GM12801 (cell line): Measurements from ENCODE around the gene TSEN15.

Source experiments
- TF ChIP-seq, protein P1 (sequence below): IDR thresholded peaks from one replicate; pipeline ENCODE4 v1.5.1; 2011; ENCODE audit warnings: control low read depth; ENCODE audit not compliant: insufficient read length; ENCODE audit errors: extremely low read depth

TSEN15 gene

DNA sequence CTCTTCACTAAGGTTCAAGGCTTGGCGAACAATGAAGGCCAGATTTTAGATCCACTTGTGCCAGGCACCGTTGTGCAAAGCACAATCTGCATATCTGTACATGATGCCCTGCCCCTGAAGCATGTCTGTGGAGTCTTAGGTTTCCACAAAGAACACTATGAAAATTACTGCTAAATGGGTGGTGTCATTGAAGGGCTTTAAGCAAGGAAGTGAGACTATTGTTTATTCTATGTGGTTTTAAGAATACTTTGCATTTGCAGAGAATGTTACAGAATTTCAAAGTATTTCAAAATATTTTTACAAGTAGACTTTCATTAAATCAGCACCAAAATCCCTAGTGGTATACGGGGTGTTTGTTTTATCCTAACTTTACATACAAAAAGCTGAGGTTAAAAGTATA, 8.8 kb downstream of the TSEN15 start:
- TF ChIP-seq, protein P1, sequence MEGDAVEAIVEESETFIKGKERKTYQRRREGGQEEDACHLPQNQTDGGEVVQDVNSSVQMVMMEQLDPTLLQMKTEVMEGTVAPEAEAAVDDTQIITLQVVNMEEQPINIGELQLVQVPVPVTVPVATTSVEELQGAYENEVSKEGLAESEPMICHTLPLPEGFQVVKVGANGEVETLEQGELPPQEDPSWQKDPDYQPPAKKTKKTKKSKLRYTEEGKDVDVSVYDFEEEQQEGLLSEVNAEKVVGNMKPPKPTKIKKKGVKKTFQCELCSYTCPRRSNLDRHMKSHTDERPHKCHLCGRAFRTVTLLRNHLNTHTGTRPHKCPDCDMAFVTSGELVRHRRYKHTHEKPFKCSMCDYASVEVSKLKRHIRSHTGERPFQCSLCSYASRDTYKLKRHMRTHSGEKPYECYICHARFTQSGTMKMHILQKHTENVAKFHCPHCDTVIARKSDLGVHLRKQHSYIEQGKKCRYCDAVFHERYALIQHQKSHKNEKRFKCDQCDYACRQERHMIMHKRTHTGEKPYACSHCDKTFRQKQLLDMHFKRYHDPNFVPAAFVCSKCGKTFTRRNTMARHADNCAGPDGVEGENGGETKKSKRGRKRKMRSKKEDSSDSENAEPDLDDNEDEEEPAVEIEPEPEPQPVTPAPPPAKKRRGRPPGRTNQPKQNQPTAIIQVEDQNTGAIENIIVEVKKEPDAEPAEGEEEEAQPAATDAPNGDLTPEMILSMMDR = no peak

DNA sequence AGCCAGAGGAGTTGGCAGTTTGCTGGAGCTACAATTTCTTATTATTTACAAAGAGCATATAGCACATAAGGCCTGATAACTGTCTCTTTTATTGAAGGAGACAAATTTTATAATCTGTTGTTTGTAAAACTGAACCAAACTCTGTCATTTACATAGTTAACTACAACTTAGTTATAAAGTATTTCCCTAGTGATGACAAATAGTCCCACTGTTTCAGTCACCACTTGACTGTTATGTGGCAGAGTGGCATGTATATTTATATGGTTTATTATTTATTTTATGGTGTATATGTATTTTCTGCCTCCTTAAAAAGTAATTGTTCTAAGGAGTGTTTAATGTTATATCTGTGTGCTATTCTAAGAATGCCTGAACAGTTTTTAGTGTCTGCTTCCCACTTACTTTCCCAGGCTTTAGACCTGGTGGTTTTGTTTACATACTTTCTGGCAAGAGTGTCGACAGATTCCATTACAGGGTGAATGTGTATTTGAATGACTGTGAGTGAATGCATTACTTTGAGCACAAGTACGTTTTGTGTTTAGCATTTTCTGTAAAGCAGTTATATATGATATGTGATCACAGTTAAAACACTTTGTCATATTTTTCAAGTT, 10.0 kb downstream of the TSEN15 start:
- TF ChIP-seq, protein P1 = no peak

DNA sequence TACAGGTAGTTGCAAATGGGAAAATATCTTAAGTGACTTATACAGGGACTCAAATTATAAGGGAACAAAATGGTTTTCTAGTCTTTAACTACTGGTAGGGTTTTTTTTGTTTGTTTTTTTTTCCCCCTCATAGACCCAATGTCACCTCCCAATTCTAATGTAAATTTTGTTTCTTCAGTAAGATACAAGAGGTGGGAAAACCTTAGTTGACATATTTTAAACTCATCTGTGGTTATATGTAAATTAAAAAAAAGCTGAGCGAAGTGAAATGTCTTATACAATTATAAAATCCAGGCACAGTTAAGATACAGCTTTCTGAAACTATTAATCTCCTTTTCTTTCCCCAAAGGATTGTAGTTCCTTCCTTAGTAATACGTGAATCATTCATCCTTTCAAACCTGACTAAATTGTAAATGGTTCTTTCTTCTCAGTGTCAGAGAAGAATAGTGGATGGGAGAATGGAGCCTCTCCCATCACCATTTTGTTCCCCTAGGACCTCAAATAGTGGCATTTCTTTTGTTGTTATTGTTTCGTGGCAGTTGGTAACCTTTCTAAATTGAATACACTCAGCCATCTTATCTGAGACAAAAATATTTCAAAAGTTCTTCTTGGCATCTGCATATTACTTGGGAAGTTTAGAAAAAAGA, 11.2 kb downstream of the TSEN15 start:
- TF ChIP-seq, protein P1 = no peak

DNA sequence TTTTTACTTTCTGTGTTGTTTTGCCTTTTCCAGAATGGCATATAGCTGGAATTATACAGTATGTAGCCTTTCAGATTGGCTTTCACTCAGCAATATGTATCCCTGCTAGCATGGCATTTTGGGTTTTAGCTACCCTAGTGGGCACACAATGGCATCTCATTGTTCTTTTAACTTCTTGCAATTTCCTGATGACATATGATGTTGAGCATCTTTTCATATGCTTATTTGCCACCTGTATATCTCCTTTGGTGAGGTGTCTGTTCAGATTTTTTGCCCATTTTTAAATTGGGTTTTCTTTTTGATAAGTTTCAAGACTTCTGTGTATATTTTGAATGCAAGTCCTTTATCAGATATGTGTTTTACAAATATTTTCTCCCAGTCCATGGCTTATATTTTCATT, 14.0 kb downstream of the TSEN15 start:
- TF ChIP-seq, protein P1 = no peak

DNA sequence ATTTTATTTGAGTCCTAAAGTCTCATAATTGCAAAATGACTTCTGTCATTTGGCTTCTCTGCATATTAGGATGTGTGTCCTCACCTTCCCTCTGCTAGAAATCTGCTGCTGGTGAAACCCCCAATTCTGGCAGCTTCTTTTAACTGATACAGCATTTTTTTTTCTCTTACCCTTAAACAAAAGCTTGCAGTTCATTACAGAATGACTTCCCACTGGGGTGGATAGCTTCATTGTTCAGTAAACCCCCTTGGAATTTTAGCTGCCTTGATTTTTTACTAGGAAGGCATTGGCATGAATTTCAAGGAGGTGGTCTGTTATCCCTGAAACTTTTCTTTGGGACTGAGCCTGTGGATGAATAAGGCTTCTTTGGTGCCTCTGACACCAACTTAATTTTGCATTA, 16.8 kb downstream of the TSEN15 start:
- TF ChIP-seq, protein P1 = no peak

DNA sequence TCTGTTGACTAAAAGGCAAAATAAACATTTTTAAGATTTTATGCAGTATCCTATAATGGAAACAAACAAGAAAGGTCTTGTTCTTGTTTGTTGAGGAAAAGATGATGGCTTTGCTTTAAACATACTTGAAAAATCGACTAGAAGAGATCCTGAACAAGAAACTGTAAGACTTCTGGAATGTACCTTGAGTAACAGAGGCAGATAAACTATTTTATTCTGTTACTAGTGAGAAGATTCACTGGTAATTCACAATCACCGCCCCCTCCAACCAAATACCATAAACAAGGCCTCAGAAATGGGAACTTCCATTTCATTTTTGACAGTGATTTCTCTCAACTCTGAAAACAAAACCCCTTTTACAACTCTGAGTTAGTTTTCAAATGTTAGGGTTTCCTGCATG, 18.1 kb downstream of the TSEN15 start:
- TF ChIP-seq, protein P1 = no peak

DNA sequence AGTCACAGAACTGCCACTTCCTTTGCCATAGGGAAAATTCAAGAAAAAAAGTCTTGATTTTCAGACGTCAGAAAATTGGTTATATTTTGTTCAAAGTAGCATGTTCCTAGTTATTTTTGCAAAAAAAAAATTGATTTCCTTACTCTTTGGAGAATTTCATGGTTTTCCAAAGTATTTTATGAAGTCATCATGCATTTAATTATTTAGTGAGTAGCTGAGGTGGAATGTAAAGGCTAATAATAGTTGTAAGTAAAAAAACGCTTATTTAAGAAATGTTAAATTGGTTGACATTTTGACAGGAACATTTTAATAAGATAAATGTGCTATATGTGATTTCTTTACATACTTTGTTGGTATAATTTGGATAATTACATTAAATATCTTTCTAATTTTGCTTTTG, 20.8 kb downstream of the TSEN15 start:
- TF ChIP-seq, protein P1 = no peak
